HEK293 (cell line): ENCODE measurements around the gene BCKDHA.

Experiments used
- CTCF ChIA-PET: fragments of 350-600 bp; formaldehyde crosslinking; extraction: SDS; loops from one replicate; lab custom pipeline; 2021; ENCODE audit warnings: antibody characterized with exemption; lab: Yijun Ruan, JAX
- POLR2A ChIA-PET: fragments of 300-600 bp; formaldehyde crosslinking; extraction: SDS; loops from one replicate; lab custom pipeline; 2020; ENCODE audit warnings: antibody characterized with exemption, inconsistent platforms; lab: Yijun Ruan, JAX
- H3K27ac ChIP-seq: fragments of 200-500 bp; sonication (Bioruptor generic); 2 replicates; pipeline ENCODE4 v1.5.1; 2014; ENCODE audit warnings: low read depth, low read length, control low read depth, inconsistent platforms; ENCODE audit errors: extremely low read depth
- H3K36me3 ChIP-seq, 2 experiments: fragments of 200-500 bp in 1 of 2; sonication (Bioruptor generic) in 1 of 2; 1 replicate in 1 of 2; 2 replicates in 1 of 2; pipeline ENCODE4 v1.5.1; 2014 to 2017; ENCODE audit warnings: inconsistent platforms in 2 of 2, low read length in 2 of 2; ENCODE audit not compliant: control insufficient read depth in 2 of 2, insufficient read depth in 1 of 2
- H3K4me1 ChIP-seq: fragments of 200-500 bp; sonication (Bioruptor generic); 2 replicates; pipeline ENCODE4 v1.5.1; 2014; ENCODE audit warnings: mild to moderate bottlenecking, low read length, inconsistent platforms; ENCODE audit not compliant: control insufficient read depth, insufficient read depth
- H3K4me3 ChIP-seq: 2 replicates; pipeline ENCODE4 v1.5.1; 2011; ENCODE audit warnings: low read depth, mild to moderate bottlenecking, control low read depth, low read length, moderate library complexity
- H3K9me3 ChIP-seq: fragments of 200-500 bp; sonication (Bioruptor generic); 2 replicates; pipeline ENCODE4 v1.5.1; 2014; ENCODE audit warnings: low read depth, low read length, inconsistent platforms; ENCODE audit not compliant: control insufficient read depth, insufficient read depth
- FEZF1 ChIP-seq: fragments of 450-650 bp; formaldehyde crosslinking; IDR thresholded peaks from 2 replicates; pipeline ENCODE4 v1.5.1; 2016; ENCODE audit warnings: missing biosample characterization, missing genetic modification characterization
- GLIS2 ChIP-seq: fragments of 450-650 bp; formaldehyde crosslinking; IDR thresholded peaks from 2 replicates; pipeline ENCODE4 v1.5.1; 2016; ENCODE audit warnings: missing biosample characterization, missing genetic modification characterization
- MEIS1 ChIP-seq: sonication (generic); formaldehyde crosslinking; IDR thresholded peaks from 2 replicates; pipeline ENCODE4 v1.8.1; 2022; ENCODE audit warnings: missing genetic modification reagents, mild to moderate bottlenecking, borderline replicate concordance
- PRDM10 ChIP-seq: fragments of 450-650 bp; formaldehyde crosslinking; IDR thresholded peaks from 2 replicates; pipeline ENCODE4 v1.5.1; 2016; ENCODE audit warnings: missing biosample characterization, missing genetic modification characterization
- SP3 ChIP-seq: fragments of 450-650 bp; formaldehyde crosslinking; IDR thresholded peaks from 2 replicates; pipeline ENCODE4 v1.5.1; 2016; ENCODE audit warnings: missing biosample characterization, missing genetic modification characterization
- TCF7L2 ChIP-seq: IDR thresholded peaks from 2 replicates; pipeline ENCODE4 v1.6.1; 2011; ENCODE audit warnings: low read depth, mild to moderate bottlenecking, inconsistent platforms, low read length, moderate library complexity, borderline replicate concordance
- ZBTB1 ChIP-seq: fragments of 450-650 bp; formaldehyde crosslinking; IDR thresholded peaks from 2 replicates; pipeline ENCODE4 v1.5.1; 2016; ENCODE audit warnings: missing biosample characterization, missing genetic modification characterization
- ZBTB17 ChIP-seq: fragments of 450-650 bp; formaldehyde crosslinking; IDR thresholded peaks from 2 replicates; pipeline ENCODE4 v1.5.1; 2016; ENCODE audit warnings: missing biosample characterization, missing genetic modification characterization
- ZBTB20 ChIP-seq: fragments of 450-650 bp; formaldehyde crosslinking; IDR thresholded peaks from 2 replicates; pipeline ENCODE4 v1.5.1; 2016; ENCODE audit warnings: missing biosample characterization, missing genetic modification characterization
- ZNF112 ChIP-seq: fragments of 450-650 bp; formaldehyde crosslinking; IDR thresholded peaks from 2 replicates; pipeline ENCODE4 v1.5.0; 2017; ENCODE audit warnings: missing biosample characterization, missing genetic modification characterization
- ZNF155 ChIP-seq: fragments of 450-650 bp; formaldehyde crosslinking; IDR thresholded peaks from 2 replicates; pipeline ENCODE4 v1.5.1; 2016; ENCODE audit warnings: missing biosample characterization, missing genetic modification characterization
- ZNF2 ChIP-seq: fragments of 450-650 bp; formaldehyde crosslinking; IDR thresholded peaks from 2 replicates; pipeline ENCODE4 v1.5.1; 2016; ENCODE audit warnings: missing biosample characterization, missing genetic modification characterization
- ZNF280C ChIP-seq: fragments of 450-650 bp; formaldehyde crosslinking; IDR thresholded peaks from 2 replicates; pipeline ENCODE4 v1.5.1; 2016; ENCODE audit warnings: missing biosample characterization, missing genetic modification characterization
- ZNF350 ChIP-seq: fragments of 450-650 bp; formaldehyde crosslinking; IDR thresholded peaks from 2 replicates; pipeline ENCODE4 v1.5.0; 2017; ENCODE audit warnings: missing biosample characterization, mild to moderate bottlenecking, missing genetic modification characterization
- ZNF37A ChIP-seq: fragments of 450-650 bp; IDR thresholded peaks from 2 replicates; pipeline ENCODE4 v1.5.1; 2018; ENCODE audit warnings: missing biosample characterization, missing genetic modification characterization
- ZNF473 ChIP-seq: fragments of 450-650 bp; formaldehyde crosslinking; IDR thresholded peaks from 2 replicates; pipeline ENCODE4 v1.5.1; 2017; ENCODE audit warnings: missing biosample characterization, missing genetic modification characterization
- ZNF521 ChIP-seq: fragments of 450-650 bp; formaldehyde crosslinking; IDR thresholded peaks from 2 replicates; pipeline ENCODE4 v1.5.1; 2017; ENCODE audit warnings: missing biosample characterization, mild to moderate bottlenecking, missing genetic modification characterization
- ZNF561 ChIP-seq: fragments of 450-650 bp; IDR thresholded peaks from 2 replicates; pipeline ENCODE4 v1.5.1; 2018; ENCODE audit warnings: missing biosample characterization, missing genetic modification characterization, borderline replicate concordance
- ZNF610 ChIP-seq: fragments of 450-650 bp; formaldehyde crosslinking; IDR thresholded peaks from 2 replicates; pipeline ENCODE4 v1.5.1; 2016; ENCODE audit warnings: missing biosample characterization, missing genetic modification characterization, borderline replicate concordance
- ZNF664 ChIP-seq: fragments of 450-650 bp; formaldehyde crosslinking; IDR thresholded peaks from 2 replicates; pipeline ENCODE4 v1.5.1; 2016; ENCODE audit warnings: missing biosample characterization, missing genetic modification characterization
- ZNF701 ChIP-seq: fragments of 450-650 bp; formaldehyde crosslinking; IDR thresholded peaks from 2 replicates; pipeline ENCODE4 v1.5.1; 2016; ENCODE audit warnings: missing biosample characterization, missing genetic modification characterization
- ZNF791 ChIP-seq: fragments of 450-650 bp; formaldehyde crosslinking; IDR thresholded peaks from 2 replicates; pipeline ENCODE4 v1.5.1; 2016; ENCODE audit warnings: missing biosample characterization, missing genetic modification characterization
- TF ChIP-seq, protein P1 (sequence below): fragments of 450-650 bp; formaldehyde crosslinking; IDR thresholded peaks from 2 replicates; pipeline ENCODE4 v1.5.1; 2016; ENCODE audit warnings: missing biosample characterization, missing genetic modification characterization
- TF ChIP-seq, protein P2 (sequence below): fragments of 450-650 bp; formaldehyde crosslinking; IDR thresholded peaks from 2 replicates; pipeline ENCODE4 v1.5.1; 2017; ENCODE audit warnings: missing biosample characterization, missing genetic modification characterization
- TF ChIP-seq, protein P3 (sequence below): fragments of 450-650 bp; formaldehyde crosslinking; IDR thresholded peaks from 2 replicates; pipeline ENCODE4 v1.5.1; 2016; ENCODE audit warnings: missing biosample characterization, missing genetic modification characterization

The BCKDHA gene

GRCh38 chr19:41413947-41414346 lies 16.3 kb downstream of the BCKDHA start:
- H3K4me3 ChIP-seq, result no peak overlapping the region
- TF ChIP-seq, protein P1, sequence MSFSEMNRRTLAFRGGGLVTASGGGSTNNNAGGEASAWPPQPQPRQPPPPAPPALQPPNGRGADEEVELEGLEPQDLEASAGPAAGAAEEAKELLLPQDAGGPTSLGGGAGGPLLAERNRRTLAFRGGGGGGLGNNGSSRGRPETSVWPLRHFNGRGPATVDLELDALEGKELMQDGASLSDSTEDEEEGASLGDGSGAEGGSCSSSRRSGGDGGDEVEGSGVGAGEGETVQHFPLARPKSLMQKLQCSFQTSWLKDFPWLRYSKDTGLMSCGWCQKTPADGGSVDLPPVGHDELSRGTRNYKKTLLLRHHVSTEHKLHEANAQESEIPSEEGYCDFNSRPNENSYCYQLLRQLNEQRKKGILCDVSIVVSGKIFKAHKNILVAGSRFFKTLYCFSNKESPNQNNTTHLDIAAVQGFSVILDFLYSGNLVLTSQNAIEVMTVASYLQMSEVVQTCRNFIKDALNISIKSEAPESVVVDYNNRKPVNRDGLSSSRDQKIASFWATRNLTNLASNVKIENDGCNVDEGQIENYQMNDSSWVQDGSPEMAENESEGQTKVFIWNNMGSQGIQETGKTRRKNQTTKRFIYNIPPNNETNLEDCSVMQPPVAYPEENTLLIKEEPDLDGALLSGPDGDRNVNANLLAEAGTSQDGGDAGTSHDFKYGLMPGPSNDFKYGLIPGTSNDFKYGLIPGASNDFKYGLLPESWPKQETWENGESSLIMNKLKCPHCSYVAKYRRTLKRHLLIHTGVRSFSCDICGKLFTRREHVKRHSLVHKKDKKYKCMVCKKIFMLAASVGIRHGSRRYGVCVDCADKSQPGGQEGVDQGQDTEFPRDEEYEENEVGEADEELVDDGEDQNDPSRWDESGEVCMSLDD (tag by site-specific recombination), result no peak
- TF ChIP-seq ZNF701 (tag by site-specific recombination) (no peak), ZNF112 (tag by site-specific recombination) (no peak), FEZF1 (tag by site-specific recombination) (no peak), ZBTB1 (tag by site-specific recombination) (no peak), ZNF473 (tag by site-specific recombination) (no peak), ZNF280C (tag by site-specific recombination) (no peak), PRDM10 (tag by site-specific recombination) (no peak), MEIS1 (CRISPR knock-in tag) (no peak), ZNF791 (tag by site-specific recombination) (no peak), GLIS2 (tag by site-specific recombination) (no peak), ZNF155 (tag by site-specific recombination) (no peak)
- TF ChIP-seq, protein P2, sequence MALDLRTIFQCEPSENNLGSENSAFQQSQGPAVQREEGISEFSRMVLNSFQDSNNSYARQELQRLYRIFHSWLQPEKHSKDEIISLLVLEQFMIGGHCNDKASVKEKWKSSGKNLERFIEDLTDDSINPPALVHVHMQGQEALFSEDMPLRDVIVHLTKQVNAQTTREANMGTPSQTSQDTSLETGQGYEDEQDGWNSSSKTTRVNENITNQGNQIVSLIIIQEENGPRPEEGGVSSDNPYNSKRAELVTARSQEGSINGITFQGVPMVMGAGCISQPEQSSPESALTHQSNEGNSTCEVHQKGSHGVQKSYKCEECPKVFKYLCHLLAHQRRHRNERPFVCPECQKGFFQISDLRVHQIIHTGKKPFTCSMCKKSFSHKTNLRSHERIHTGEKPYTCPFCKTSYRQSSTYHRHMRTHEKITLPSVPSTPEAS (tag by site-specific recombination), result no peak
- peaks cover 5% of the 10 kb centered on the region; the same call in 1 of the 2 replicates for H3K4me1 ChIP-seq
- H3K36me3 ChIP-seq, result peaks cover 20 to 30% of the 10 kb centered on the region in 2 experiments
- POLR2A ChIA-PET, result interaction anchor here (0.5 kb wide), 1 partner anchor 35 kb away, joined by 3 read pairs; no protein-coding TSS in a partner anchor
- no peaks in the 10 kb centered on the region for H3K9me3 ChIP-seq
- CTCF ChIA-PET, result interaction anchor here (0.6 kb wide), 1 partner anchor 32 kb away, joined by 3 read pairs; no protein-coding TSS in a partner anchor
- no peak overlapping the region for H3K27ac ChIP-seq

GRCh38 chr19:41414461-41414860 lies 16.8 kb downstream of the BCKDHA start:
- H3K36me3 ChIP-seq, result peaks cover 25 to 35% of the 10 kb centered on the region in 2 experiments
- ChIA-PET CTCF (interaction anchor here (0.6 to 0.9 kb wide), 2 partner anchors 33 to 149 kb away, joined by 3 to 7 read pairs; no protein-coding TSS in a partner anchor), POLR2A (interaction anchor here (0.5 kb wide), 1 partner anchor 35 kb away, joined by 3 read pairs; no protein-coding TSS in a partner anchor)
- peaks cover under 1% of the 10 kb centered on the region; the same call in 1 of the 2 replicates for H3K4me1 ChIP-seq
- no peak overlapping the region for H3K27ac ChIP-seq
- no peaks in the 10 kb centered on the region for H3K9me3 ChIP-seq
- no peak overlapping the region for H3K4me3 ChIP-seq
- no peak for TF ChIP-seq ZNF37A (tag by site-specific recombination)
- no peak for TF ChIP-seq ZNF350
- no peak for TF ChIP-seq SP3 (tag by site-specific recombination)
- TF ChIP-seq ZNF610 (tag by site-specific recombination), result no peak
- TF ChIP-seq ZNF2 (tag by site-specific recombination), result no peak
- TF ChIP-seq, protein P3, sequence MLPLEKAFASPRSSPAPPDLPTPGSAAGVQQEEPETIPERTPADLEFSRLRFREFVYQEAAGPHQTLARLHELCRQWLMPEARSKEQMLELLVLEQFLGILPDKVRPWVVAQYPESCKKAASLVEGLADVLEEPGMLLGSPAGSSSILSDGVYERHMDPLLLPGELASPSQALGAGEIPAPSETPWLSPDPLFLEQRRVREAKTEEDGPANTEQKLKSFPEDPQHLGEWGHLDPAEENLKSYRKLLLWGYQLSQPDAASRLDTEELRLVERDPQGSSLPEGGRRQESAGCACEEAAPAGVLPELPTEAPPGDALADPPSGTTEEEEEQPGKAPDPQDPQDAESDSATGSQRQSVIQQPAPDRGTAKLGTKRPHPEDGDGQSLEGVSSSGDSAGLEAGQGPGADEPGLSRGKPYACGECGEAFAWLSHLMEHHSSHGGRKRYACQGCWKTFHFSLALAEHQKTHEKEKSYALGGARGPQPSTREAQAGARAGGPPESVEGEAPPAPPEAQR (tag by site-specific recombination), result no peak
- TF ChIP-seq TCF7L2, result no peak
- TF ChIP-seq ZBTB17 (tag by site-specific recombination), result no peak
- no peak for TF ChIP-seq ZNF112 (tag by site-specific recombination)
- no peak for TF ChIP-seq ZNF521 (tag by site-specific recombination)
- no peak for TF ChIP-seq ZNF561
- no peak for TF ChIP-seq ZBTB20 (tag by site-specific recombination)
- no peak for TF ChIP-seq ZNF664
